SU-DHL-6 (cell line): ENCODE results near the gene CCNT2.

Experiments used
- CTCF ChIP-seq: fragments of 200-600 bp; sonication (generic); IDR thresholded peaks from one replicate; pipeline ENCODE4 v1.5.1; 2017; ENCODE audit warnings: antibody characterized with exemption, mild to moderate bottlenecking, low read length, moderate library complexity; ENCODE audit not compliant: insufficient read depth, poor library complexity, severe bottlenecking
- EZH2phosphoT487 ChIP-seq: fragments of 200-600 bp; sonication (generic), shearing (Covaris generic); conservative IDR thresholded peaks from 2 replicates; pipeline ENCODE4 v1.6.1; 2018; ENCODE audit warnings: mild to moderate bottlenecking, antibody characterized with exemption, low read length, moderate library complexity, mixed read lengths

- no peak for TF ChIP-seq CTCF
- TF ChIP-seq EZH2phosphoT487: no peak
These were observed 34.9 kb upstream of the CCNT2 start for GRCh38 chr2:134883552-134884293.
